Liver (tissue), 3 donors: Measurements from ENCODE around the gene PSMG3.

Source experiments
- EGR1 ChIP-seq, 2 donors: IDR thresholded peaks; 2 replicates each; pipeline ENCODE4 v1.6.1; 2016 to 2018; ENCODE audit warnings: antibody characterized with exemption in 2 of 2, low read depth in 2 of 2
- GABPA ChIP-seq, 2 donors: IDR thresholded peaks in 1 of 2; conservative IDR thresholded peaks in 1 of 2; 2 replicates each; pipeline ENCODE4 v1.6.1; 2016; ENCODE audit warnings: antibody characterized with exemption in 2 of 2, mild to moderate bottlenecking in 1 of 2, moderate library complexity in 1 of 2
- HNF4A ChIP-seq, 2 donors: conservative IDR thresholded peaks; 2 replicates each; pipeline ENCODE4 v1.6.1; 2016; ENCODE audit warnings: antibody characterized with exemption in 2 of 2, mild to moderate bottlenecking in 2 of 2
- JUND ChIP-seq, 2 donors: IDR thresholded peaks; 2 replicates each; pipeline ENCODE4 v1.6.1; 2016; ENCODE audit warnings: antibody characterized with exemption in 2 of 2
- RAD21 ChIP-seq, 2 donors: IDR thresholded peaks; 2 replicates each; pipeline ENCODE4 v1.6.1; 2016; ENCODE audit warnings: antibody characterized with exemption in 2 of 2, mild to moderate bottlenecking in 2 of 2
- SP1 ChIP-seq: IDR thresholded peaks from 2 replicates; pipeline ENCODE4 v1.6.1; 2018; ENCODE audit warnings: antibody characterized with exemption, mild to moderate bottlenecking
- TAF1 ChIP-seq: conservative IDR thresholded peaks from 2 replicates; pipeline ENCODE4 v1.6.1; 2016; ENCODE audit warnings: antibody characterized with exemption, mild to moderate bottlenecking
- YY1 ChIP-seq: IDR thresholded peaks from 2 replicates; pipeline ENCODE4 v1.6.1; 2016; ENCODE audit warnings: antibody characterized with exemption, mild to moderate bottlenecking
- TF ChIP-seq, protein P1 (sequence below): fragments of 150-350 bp; IDR thresholded peaks from 2 replicates; pipeline ENCODE4 v1.5.1; 2017; ENCODE audit warnings: improper control_type of control experiment, low read depth, low read length; ENCODE audit not compliant: missing input control
- TF ChIP-seq, protein P2 (sequence below): IDR thresholded peaks from 2 replicates; pipeline ENCODE4 v1.6.1; 2016; ENCODE audit warnings: antibody characterized with exemption, mild to moderate bottlenecking
- TF ChIP-seq, protein P3 (sequence below): IDR thresholded peaks from 2 replicates; pipeline ENCODE4 v1.6.1; 2016; ENCODE audit warnings: antibody characterized with exemption
- donor health status: healthy.
- donor health status: healthy.

DNA sequence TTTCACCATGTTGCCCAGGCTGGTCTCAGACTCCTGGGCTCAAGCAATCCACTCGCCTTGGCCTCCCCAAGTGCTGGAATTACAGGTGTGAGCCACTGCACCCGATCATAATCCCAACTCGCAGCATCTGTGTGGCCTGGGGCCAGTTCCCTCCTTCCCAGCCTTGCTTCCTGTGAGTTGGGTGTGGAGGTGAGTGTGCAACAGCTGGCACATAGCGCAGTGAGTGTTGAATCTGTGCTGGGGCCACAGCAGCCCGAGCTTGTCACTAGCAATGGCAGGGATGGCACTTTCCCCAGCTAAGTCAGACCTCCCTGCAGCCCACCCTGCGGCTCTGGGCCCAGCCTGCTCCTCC, 26.0 kb downstream of the PSMG3 start:
- TF ChIP-seq, protein P1, sequence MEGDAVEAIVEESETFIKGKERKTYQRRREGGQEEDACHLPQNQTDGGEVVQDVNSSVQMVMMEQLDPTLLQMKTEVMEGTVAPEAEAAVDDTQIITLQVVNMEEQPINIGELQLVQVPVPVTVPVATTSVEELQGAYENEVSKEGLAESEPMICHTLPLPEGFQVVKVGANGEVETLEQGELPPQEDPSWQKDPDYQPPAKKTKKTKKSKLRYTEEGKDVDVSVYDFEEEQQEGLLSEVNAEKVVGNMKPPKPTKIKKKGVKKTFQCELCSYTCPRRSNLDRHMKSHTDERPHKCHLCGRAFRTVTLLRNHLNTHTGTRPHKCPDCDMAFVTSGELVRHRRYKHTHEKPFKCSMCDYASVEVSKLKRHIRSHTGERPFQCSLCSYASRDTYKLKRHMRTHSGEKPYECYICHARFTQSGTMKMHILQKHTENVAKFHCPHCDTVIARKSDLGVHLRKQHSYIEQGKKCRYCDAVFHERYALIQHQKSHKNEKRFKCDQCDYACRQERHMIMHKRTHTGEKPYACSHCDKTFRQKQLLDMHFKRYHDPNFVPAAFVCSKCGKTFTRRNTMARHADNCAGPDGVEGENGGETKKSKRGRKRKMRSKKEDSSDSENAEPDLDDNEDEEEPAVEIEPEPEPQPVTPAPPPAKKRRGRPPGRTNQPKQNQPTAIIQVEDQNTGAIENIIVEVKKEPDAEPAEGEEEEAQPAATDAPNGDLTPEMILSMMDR: no peak
- no peak for TF ChIP-seq YY1
- no peak for TF ChIP-seq HNF4A (conservative IDR thresholded peaks at IDR 0.05)
- TF ChIP-seq TAF1: no peak
- TF ChIP-seq SP1: no peak
- TF ChIP-seq, protein P2, sequence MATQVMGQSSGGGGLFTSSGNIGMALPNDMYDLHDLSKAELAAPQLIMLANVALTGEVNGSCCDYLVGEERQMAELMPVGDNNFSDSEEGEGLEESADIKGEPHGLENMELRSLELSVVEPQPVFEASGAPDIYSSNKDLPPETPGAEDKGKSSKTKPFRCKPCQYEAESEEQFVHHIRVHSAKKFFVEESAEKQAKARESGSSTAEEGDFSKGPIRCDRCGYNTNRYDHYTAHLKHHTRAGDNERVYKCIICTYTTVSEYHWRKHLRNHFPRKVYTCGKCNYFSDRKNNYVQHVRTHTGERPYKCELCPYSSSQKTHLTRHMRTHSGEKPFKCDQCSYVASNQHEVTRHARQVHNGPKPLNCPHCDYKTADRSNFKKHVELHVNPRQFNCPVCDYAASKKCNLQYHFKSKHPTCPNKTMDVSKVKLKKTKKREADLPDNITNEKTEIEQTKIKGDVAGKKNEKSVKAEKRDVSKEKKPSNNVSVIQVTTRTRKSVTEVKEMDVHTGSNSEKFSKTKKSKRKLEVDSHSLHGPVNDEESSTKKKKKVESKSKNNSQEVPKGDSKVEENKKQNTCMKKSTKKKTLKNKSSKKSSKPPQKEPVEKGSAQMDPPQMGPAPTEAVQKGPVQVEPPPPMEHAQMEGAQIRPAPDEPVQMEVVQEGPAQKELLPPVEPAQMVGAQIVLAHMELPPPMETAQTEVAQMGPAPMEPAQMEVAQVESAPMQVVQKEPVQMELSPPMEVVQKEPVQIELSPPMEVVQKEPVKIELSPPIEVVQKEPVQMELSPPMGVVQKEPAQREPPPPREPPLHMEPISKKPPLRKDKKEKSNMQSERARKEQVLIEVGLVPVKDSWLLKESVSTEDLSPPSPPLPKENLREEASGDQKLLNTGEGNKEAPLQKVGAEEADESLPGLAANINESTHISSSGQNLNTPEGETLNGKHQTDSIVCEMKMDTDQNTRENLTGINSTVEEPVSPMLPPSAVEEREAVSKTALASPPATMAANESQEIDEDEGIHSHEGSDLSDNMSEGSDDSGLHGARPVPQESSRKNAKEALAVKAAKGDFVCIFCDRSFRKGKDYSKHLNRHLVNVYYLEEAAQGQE: no peak
- TF ChIP-seq, protein P3, sequence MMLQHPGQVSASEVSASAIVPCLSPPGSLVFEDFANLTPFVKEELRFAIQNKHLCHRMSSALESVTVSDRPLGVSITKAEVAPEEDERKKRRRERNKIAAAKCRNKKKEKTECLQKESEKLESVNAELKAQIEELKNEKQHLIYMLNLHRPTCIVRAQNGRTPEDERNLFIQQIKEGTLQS: no peak
- TF ChIP-seq JUND (IDR thresholded peaks at IDR 0.05): no peak
- no peak for TF ChIP-seq EGR1 (IDR thresholded peaks at IDR 0.05; ENCODE audit: low read depth in 2 of 2)
- TF ChIP-seq RAD21 (IDR thresholded peaks at IDR 0.05): no peak
- no peak for TF ChIP-seq GABPA (IDR thresholded peaks at IDR 0.05 in 1 of 2, conservative IDR thresholded peaks at IDR 0.05 in 1 of 2)
